Glutamatergic neuron (in vitro differentiated cells): ENCODE measurements around the gene BRI3. TPM values are rescaled to one million over a fixed set of nuclear protein-coding genes. Genes with fewer than 3 reads are reported as not detected.

Experiments used
- DNase-seq: peaks from one replicate; pipeline ENCODE4 v3.0.0; 2022
- H3K27ac Mint-ChIP-seq: one replicate; pipeline ENCODE4 v1.8.0; 2020; ENCODE audit warnings: mild to moderate bottlenecking, mixed read lengths, inconsistent platforms; ENCODE audit not compliant: unreplicated experiment
- H3K27me3 Mint-ChIP-seq: one replicate; pipeline ENCODE4 v1.8.0; 2020; ENCODE audit warnings: mild to moderate bottlenecking, moderate library complexity, mixed read lengths, inconsistent platforms; ENCODE audit not compliant: unreplicated experiment
- H3K36me3 Mint-ChIP-seq: one replicate; pipeline ENCODE4 v1.8.0; 2020; ENCODE audit warnings: mild to moderate bottlenecking, mixed read lengths, inconsistent platforms; ENCODE audit not compliant: unreplicated experiment
- H3K4me1 Mint-ChIP-seq: one replicate; pipeline ENCODE4 v1.8.0; 2020; ENCODE audit warnings: mild to moderate bottlenecking, low read depth, mixed read lengths, inconsistent platforms; ENCODE audit not compliant: unreplicated experiment
- H3K4me3 Mint-ChIP-seq: one replicate; pipeline ENCODE4 v1.8.0; 2020; ENCODE audit warnings: mild to moderate bottlenecking, mixed read lengths, inconsistent platforms; ENCODE audit not compliant: unreplicated experiment
- H3K9me3 Mint-ChIP-seq: one replicate; pipeline ENCODE4 v1.8.0; 2020; ENCODE audit warnings: mild to moderate bottlenecking, moderate library complexity, mixed read lengths, inconsistent platforms; ENCODE audit not compliant: unreplicated experiment
- total RNA-seq: library from RNA; stranded (reverse); fragmentation: NEBNext Ultra II Directional; extraction: Animal tissue kit (Norgen Biotek cat#: 25700); gene quantifications from one replicate; pipeline ENCODE4 v1.2.1, GENCODE V29; 2021; ENCODE audit not compliant: unreplicated experiment
- TF ChIP-seq, protein P1 (sequence below): fragments of 200-600 bp; sonication (generic); IDR thresholded peaks from one replicate; pipeline ENCODE4 v1.5.0; 2021; ENCODE audit not compliant: partially characterized antibody, unreplicated experiment

BRI3 gene
- total RNA-seq, 1 donor from 2014 or later = 176 TPM

DNA sequence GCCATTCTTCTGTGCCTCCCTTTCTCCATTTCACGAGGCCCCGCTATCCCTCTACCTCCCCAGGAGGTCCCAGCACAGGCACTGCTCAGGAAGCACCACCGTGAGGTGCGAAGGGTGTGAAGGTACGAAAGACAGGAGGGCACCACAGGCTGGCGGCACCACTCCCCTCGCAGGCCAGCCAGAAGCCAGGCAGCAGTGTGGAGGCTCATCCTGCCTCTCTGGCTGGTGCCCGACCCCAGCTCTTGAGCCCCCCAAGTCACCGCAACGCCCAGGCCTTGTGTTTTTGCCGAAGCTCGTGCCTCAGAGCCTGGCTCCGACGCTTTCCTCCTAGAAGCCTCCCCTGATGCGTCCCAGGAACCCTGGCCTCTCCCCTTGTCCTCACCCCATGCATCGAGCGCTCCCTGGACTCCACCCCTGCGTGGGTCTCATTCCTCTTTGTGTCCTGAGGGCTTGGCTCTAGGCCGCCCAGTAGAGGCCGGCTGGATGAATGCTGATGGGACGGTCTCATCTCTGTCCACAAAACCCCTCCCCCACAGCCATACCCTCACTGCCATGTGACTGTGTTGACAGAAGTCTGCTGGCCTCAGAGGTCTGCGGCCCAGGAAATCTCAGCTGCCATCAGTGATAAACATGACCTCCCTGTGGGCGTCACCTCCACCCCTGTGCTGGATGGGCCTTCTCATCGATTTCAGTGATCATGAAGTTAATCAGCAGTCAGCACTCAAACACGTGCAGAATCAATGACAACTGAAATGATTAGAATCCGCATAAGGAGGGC, 19.3 kb downstream of the BRI3 start:
- H3K9me3 Mint-ChIP-seq = peaks cover 5% of the 10 kb centered on the region
- TF ChIP-seq, protein P1, sequence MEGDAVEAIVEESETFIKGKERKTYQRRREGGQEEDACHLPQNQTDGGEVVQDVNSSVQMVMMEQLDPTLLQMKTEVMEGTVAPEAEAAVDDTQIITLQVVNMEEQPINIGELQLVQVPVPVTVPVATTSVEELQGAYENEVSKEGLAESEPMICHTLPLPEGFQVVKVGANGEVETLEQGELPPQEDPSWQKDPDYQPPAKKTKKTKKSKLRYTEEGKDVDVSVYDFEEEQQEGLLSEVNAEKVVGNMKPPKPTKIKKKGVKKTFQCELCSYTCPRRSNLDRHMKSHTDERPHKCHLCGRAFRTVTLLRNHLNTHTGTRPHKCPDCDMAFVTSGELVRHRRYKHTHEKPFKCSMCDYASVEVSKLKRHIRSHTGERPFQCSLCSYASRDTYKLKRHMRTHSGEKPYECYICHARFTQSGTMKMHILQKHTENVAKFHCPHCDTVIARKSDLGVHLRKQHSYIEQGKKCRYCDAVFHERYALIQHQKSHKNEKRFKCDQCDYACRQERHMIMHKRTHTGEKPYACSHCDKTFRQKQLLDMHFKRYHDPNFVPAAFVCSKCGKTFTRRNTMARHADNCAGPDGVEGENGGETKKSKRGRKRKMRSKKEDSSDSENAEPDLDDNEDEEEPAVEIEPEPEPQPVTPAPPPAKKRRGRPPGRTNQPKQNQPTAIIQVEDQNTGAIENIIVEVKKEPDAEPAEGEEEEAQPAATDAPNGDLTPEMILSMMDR = no peak
- peaks cover 5% of the 10 kb centered on the region for H3K27me3 Mint-ChIP-seq
- no peaks in the 10 kb centered on the region for H3K36me3 Mint-ChIP-seq
- H3K4me3 Mint-ChIP-seq = peak overlapping the region; percentile 61
- DNase-seq = no peak
- H3K4me1 Mint-ChIP-seq = peaks cover 8% of the 10 kb centered on the region
- peak overlapping the region; percentile 83 for H3K27ac Mint-ChIP-seq

GRCh38 chr7:98301693-98302470, 20.4 kb downstream of the BRI3 start:
- TF ChIP-seq, protein P1 = no peak
- no peak overlapping the region for H3K4me3 Mint-ChIP-seq
- H3K27ac Mint-ChIP-seq = no peak overlapping the region
- peaks cover 9% of the 10 kb centered on the region for H3K4me1 Mint-ChIP-seq
- peaks cover 5% of the 10 kb centered on the region for H3K27me3 Mint-ChIP-seq
- no peak for DNase-seq
- H3K9me3 Mint-ChIP-seq = peaks cover 5% of the 10 kb centered on the region
- no peaks in the 10 kb centered on the region for H3K36me3 Mint-ChIP-seq

GRCh38 chr7:98303176-98303865, 21.8 kb downstream of the BRI3 start:
- Mint-ChIP-seq H3K27me3 (peaks cover 3% of the 10 kb centered on the region), H3K9me3 (peaks cover 5% of the 10 kb centered on the region), H3K36me3 (no peaks in the 10 kb centered on the region), H3K4me1 (peaks cover 9% of the 10 kb centered on the region), H3K27ac (no peak overlapping the region), H3K4me3 (no peak overlapping the region)
- TF ChIP-seq, protein P1 = no peak
- no peak for DNase-seq

GRCh38 chr7:98303906-98304305, 22.4 kb downstream of the BRI3 start:
- peaks cover 7% of the 10 kb centered on the region for H3K9me3 Mint-ChIP-seq
- H3K4me1 Mint-ChIP-seq = peaks cover 9% of the 10 kb centered on the region
- no peak for DNase-seq
- H3K27me3 Mint-ChIP-seq = peaks cover 3% of the 10 kb centered on the region
- no peaks in the 10 kb centered on the region for H3K36me3 Mint-ChIP-seq
- TF ChIP-seq, protein P1 = no peak
- H3K4me3 Mint-ChIP-seq = no peak overlapping the region
- H3K27ac Mint-ChIP-seq = no peak overlapping the region
